GM12874 (cell line): ENCODE results near the gene CENPB.

Source experiments
- CTCF ChIP-seq: IDR thresholded peaks from 2 replicates; pipeline ENCODE4 v1.5.1; 2011; ENCODE audit warnings: low read depth, mild to moderate bottlenecking, control low read depth, low read length, moderate library complexity; ENCODE audit not compliant: insufficient read depth

The CENPB gene

GRCh38 chr20:3794701-3795420 lies 8.3 kb upstream of the CENPB start:
- TF ChIP-seq CTCF = no peak

- no peak for TF ChIP-seq CTCF
Observed at GRCh38 chr20:3788685-3789155, 2.2 kb upstream of the CENPB start.

GRCh38 chr20:3787324-3788014 lies 929 bp upstream of the CENPB start:
- TF ChIP-seq CTCF = no peak

- TF ChIP-seq CTCF = no peak
Observed at GRCh38 chr20:3786126-3786484, 435 bp downstream of the CENPB start.

- TF ChIP-seq CTCF = no peak
Observed at GRCh38 chr20:3785240-3786125, 1.1 kb downstream of the CENPB start.

- no peak for TF ChIP-seq CTCF
Observed at GRCh38 chr20:3784863-3785239, 1.7 kb downstream of the CENPB start.
